GM12872 (cell line): Measurements from ENCODE around the gene LRRK2.

Experiments
- TF ChIP-seq, protein P1 (sequence below): IDR thresholded peaks from 3 replicates; pipeline ENCODE4 v1.5.1; 2011; ENCODE audit warnings: low read depth, mild to moderate bottlenecking, low read length, moderate library complexity; ENCODE audit not compliant: insufficient read depth

The LRRK2 gene

DNA sequence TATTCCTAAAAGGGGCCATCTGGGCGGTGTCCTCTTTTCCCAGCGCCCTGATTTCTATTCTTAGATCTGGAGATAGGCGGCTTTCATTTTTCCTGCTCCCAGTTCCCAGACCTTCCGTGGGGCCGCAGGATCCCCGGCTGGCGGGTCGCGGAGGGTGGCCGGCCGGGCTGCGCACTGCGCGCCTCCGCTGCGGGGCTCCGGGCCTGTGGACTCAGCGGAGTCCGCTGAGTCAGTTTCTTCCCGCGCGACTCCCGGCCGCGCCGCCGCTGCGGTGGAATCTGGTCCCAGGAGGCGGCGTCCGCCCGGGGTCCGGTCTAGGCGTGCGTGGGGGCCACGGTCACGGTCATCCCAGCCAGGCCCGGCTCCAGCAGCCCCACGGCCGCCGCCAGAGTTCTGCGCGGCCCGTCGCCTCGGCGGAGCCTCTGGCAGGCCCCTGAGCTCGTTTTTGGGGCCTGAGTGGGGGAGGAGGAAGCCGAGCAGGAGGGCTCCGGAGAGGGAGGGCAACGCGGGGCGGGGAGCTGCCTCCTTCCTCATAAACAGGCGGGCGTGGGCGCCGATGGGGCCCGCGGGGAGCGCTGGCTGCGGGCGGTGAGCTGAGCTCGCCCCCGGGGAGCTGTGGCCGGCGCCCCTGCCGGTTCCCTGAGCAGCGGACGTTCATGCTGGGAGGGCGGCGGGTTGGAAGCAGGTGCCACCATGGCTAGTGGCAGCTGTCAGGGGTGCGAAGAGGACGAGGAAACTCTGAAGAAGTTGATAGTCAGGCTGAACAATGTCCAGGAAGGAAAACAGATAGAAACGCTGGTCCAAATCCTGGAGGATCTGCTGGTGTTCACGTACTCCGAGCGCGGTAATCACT is at the start of gene LRRK2:
LRRK2 (plus strand) TSS at position 559 of the 853 bp plus-strand sequence; CDS start at position 694, 135 bp downstream.
- TF ChIP-seq, protein P1, sequence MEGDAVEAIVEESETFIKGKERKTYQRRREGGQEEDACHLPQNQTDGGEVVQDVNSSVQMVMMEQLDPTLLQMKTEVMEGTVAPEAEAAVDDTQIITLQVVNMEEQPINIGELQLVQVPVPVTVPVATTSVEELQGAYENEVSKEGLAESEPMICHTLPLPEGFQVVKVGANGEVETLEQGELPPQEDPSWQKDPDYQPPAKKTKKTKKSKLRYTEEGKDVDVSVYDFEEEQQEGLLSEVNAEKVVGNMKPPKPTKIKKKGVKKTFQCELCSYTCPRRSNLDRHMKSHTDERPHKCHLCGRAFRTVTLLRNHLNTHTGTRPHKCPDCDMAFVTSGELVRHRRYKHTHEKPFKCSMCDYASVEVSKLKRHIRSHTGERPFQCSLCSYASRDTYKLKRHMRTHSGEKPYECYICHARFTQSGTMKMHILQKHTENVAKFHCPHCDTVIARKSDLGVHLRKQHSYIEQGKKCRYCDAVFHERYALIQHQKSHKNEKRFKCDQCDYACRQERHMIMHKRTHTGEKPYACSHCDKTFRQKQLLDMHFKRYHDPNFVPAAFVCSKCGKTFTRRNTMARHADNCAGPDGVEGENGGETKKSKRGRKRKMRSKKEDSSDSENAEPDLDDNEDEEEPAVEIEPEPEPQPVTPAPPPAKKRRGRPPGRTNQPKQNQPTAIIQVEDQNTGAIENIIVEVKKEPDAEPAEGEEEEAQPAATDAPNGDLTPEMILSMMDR: peak; percentile 20; the same call in 2 of the 3 replicates

DNA sequence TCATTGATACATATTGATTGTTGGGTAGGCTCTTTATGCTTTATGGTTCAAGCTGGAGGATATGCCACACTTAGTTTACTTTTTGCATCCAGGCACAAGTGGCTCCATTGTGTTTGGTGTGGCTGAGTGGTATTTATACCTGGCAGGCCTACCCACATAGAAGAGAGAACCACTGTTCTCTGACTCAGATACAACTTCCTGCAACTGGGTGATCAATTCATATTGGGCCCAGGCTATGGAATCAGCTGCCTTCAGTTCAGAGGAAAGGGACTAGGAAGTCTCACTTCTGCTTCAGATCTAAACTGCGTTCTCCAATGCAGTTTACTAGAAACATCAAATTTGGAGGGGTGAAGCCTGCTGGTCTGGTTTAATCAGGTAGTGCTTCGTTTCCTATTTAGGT is 49.8 kb upstream of the LRRK2 start:
- TF ChIP-seq, protein P1: no peak

DNA sequence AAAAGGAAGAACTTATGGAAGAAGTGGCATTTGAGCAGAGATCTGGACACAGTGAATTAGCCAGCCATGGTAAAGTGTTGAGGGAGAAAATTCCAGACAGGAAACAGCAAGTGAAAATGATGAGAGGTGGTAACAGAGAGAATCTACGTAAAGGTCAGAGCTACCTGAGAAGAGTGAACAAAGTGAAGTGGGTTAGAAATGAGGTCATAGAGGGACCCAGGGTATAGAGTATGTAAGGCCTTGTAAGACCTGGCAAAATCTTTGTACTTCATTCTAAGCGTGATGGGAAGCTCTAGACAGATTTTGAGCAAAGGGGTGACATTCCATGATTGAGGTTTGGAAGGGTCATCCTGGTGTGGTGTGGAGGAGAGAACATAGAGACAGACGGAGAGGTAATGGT is 49.3 kb upstream of the LRRK2 start:
- TF ChIP-seq, protein P1: no peak

DNA sequence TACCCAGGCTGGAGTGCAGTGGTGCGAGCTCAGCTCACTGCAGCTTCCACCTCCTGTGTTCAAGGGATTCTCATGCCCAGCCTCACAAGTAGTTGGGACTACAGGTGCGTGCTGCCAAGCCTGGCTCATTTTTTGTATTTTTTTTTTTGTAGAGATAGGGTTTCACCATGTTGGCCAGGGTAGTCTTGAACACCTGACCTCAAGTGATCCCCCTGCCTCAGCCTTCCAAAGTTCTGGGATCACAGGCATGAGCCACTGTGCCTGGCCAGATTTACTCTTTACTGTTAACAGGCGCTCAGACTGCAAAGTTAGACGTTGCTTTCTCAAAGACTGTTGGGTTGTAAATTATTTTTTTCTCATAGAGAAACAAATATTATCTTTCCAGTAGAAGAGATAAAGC is 46.1 kb upstream of the LRRK2 start:
- TF ChIP-seq, protein P1: no peak

DNA sequence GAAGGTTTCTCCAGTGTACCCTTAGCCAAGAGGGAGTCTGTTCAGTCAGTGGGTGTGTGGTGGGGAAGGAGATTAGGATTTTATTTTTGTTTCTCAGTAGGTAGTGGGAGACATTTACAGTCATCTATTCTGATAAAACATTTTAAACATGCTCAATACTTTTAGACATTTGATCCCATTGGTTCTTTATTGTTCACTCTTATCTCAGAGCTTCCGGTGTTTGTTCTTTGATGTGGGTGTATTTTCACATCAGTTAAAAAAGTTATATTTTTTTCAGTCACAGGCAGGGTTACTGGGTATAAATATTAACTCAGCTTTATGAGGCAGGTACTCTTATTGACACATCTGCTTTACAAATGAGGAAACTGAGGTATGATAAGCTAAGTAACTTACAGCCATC is 43.3 kb upstream of the LRRK2 start:
- TF ChIP-seq, protein P1: no peak

DNA sequence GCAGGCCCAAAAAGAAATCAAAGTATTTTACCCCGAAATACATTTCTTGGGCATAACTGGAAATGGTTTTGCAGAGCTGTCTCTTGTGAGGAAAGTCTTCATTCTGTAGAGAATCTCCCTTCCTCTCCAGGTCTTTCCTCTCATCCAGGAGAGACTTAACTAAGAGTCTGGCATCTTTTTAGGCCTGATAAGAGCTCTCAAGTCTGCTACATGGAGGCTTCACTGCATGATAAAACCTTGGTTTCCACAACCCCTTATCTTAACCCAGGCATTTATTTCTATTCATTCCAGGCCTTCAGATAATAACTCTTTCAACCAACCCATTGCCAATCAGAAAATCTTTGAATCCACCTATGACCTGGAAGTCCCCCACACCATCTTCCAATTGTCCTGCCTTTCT is 41.1 kb upstream of the LRRK2 start:
- TF ChIP-seq, protein P1: no peak

DNA sequence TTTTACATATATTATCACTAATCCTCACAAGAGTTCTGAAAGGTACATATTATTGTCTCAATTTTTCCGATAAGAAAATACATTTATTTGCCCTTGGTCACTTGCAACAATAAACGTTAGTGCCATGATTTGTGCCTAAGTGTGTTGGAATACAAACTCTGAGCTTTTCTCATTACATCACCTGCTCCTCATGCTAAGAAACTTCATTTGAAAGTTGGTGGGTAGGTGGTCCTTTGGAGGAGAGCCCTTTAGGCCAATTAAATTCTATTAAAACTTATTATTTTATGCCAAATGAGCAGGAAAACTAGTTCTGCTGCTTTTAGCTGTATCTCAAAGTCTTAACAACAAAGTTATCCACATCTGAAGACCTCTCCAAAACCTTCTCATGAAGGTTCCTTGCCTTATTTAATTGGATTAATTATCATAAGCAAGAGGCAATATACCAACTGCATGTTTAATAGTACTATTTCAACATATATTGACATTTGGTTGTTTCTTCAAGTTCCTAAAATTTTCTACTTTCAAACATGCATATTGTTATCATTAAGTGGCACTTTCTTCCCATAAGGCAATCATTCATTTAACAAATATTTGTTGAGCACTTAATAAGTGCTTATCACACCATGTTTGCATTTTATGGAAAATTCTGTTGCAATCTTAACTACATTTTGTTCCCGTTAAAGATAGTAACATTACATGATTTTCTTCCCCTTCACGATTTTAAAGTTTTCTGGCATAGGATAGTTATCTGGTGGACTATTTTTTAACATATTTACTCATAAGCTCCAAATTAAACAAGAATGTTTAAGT is 40.1 kb upstream of the LRRK2 start:
- TF ChIP-seq, protein P1: no peak
